GM23248 (cell line): ENCODE results near the gene CDON. TPM values are rescaled to one million over a fixed set of nuclear protein-coding genes. Genes with fewer than 3 reads are reported as not detected.

Experiments used
- DNase-seq: peaks from one replicate; pipeline ENCODE4 v3.0.0-alpha.2; 2015
- H2AFZ ChIP-seq: fragments of 200-600 bp; sonication (generic); 2 replicates; pipeline ENCODE4 v1.6.1; 2016; ENCODE audit warnings: antibody characterized with exemption
- H3F3A ChIP-seq: fragments of 200-600 bp; sonication (generic); 2 replicates; pipeline ENCODE4 v1.6.1; 2016; ENCODE audit warnings: mild to moderate bottlenecking, antibody characterized with exemption, mixed run types; ENCODE audit not compliant: insufficient read depth
- H3K27ac ChIP-seq: fragments of 200-600 bp; sonication (generic); 2 replicates; pipeline ENCODE4 v1.5.1; 2016; ENCODE audit warnings: mild to moderate bottlenecking
- H3K27me3 ChIP-seq: fragments of 200-600 bp; sonication (generic); replicated peaks from 2 replicates; pipeline ENCODE4 v1.6.1; 2016; ENCODE audit warnings: mild to moderate bottlenecking; ENCODE audit not compliant: insufficient read depth
- H3K36me3 ChIP-seq: fragments of 200-600 bp; sonication (generic); 2 replicates; pipeline ENCODE4 v1.6.1; 2016; ENCODE audit warnings: low read depth, mild to moderate bottlenecking
- H3K4me1 ChIP-seq: fragments of 200-600 bp; sonication (generic); 2 replicates; pipeline ENCODE4 v1.6.1; 2016; ENCODE audit warnings: mild to moderate bottlenecking; ENCODE audit not compliant: insufficient read depth
- H3K4me2 ChIP-seq: fragments of 200-600 bp; sonication (generic); one replicate; pipeline ENCODE4 v1.6.1; 2016; ENCODE audit warnings: mild to moderate bottlenecking; ENCODE audit not compliant: unreplicated experiment
- H3K4me3 ChIP-seq: fragments of 200-600 bp; sonication (generic); 2 replicates; pipeline ENCODE4 v1.5.1; 2016; ENCODE audit warnings: mild to moderate bottlenecking
- H3K79me2 ChIP-seq: fragments of 200-600 bp; sonication (generic); 2 replicates; pipeline ENCODE4 v1.6.1; 2016; ENCODE audit warnings: mild to moderate bottlenecking; ENCODE audit not compliant: insufficient read depth
- H3K9ac ChIP-seq: fragments of 200-600 bp; sonication (generic); 2 replicates; pipeline ENCODE4 v1.6.1; 2016; ENCODE audit warnings: mild to moderate bottlenecking
- H3K9me2 ChIP-seq: fragments of 200-600 bp; sonication (generic); 2 replicates; pipeline ENCODE4 v1.6.1; 2016; ENCODE audit warnings: mixed run types, mild to moderate bottlenecking, moderate library complexity; ENCODE audit not compliant: insufficient read depth
- H3K9me3 ChIP-seq: fragments of 200-600 bp; sonication (generic); one replicate; pipeline ENCODE4 v1.6.1; 2017; ENCODE audit warnings: low read depth
- H4K20me1 ChIP-seq: fragments of 200-600 bp; sonication (generic); 2 replicates; pipeline ENCODE4 v1.6.0; 2016; ENCODE audit not compliant: insufficient read depth
- EZH2 ChIP-seq: fragments of 200-600 bp; sonication (generic); IDR thresholded peaks from 2 replicates; pipeline ENCODE4 v1.6.1; 2018; ENCODE audit warnings: antibody characterized with exemption, mild to moderate bottlenecking; ENCODE audit not compliant: insufficient read depth, poor library complexity, severe bottlenecking
- EZH2phosphoT487 ChIP-seq: fragments of 200-600 bp; sonication (generic); IDR thresholded peaks from 2 replicates; pipeline ENCODE4 v1.6.1; 2018; ENCODE audit warnings: antibody characterized with exemption, moderate library complexity, mild to moderate bottlenecking, low read depth; ENCODE audit not compliant: insufficient read depth
- WGBS, 2 experiments: methylation state at CpG; one replicate each; pipeline ENCODE4 v1.1.6; 2015 to 2017; ENCODE audit warnings: low lambda C conversion rate in 2 of 2, low coverage in 1 of 2; ENCODE audit errors: missing lambda C conversion rate in 2 of 2; 5-methylcytosine and 5-hydroxymethylcytosine counted together
- in situ Hi-C: fragments of 300-500 bp; cut with MboI; formaldehyde crosslinking; loops from 2 replicates; pipeline ENCODE4 v1.15.0; 2020
- polyA plus RNA-seq: library from polyadenylated mRNA; unstranded; fragments of >200 nt; fragmentation: Nextera tagmentation; extraction: Ambion mirVana; gene quantifications from 2 replicates; pipeline ENCODE4 v1.2.1, GENCODE V29; 2016
- total RNA-seq: library from RNA; depleted of rRNA; stranded (reverse); fragments of >200 nt; shearing (Covaris generic); gene quantifications from 2 replicates; pipeline ENCODE4 v1.2.3, GENCODE V29; 2014

The CDON gene
- total and polyA plus RNA-seq, 2 experiments from 2014 or later: 2.2 to 10.3 TPM

- DNase-seq: no peak
- H3K9me3 ChIP-seq: no peaks in the 10 kb centered on the region
- TF ChIP-seq EZH2 (no peak), EZH2phosphoT487 (no peak)
- no peaks in the 10 kb centered on the region for H3K36me3 ChIP-seq
- H3K27me3 ChIP-seq: no peaks in the 10 kb centered on the region
- H3K9me2 ChIP-seq: no peaks in the 10 kb centered on the region
- no peaks in the 10 kb centered on the region for H4K20me1 ChIP-seq
- H3K27ac ChIP-seq: no peak overlapping the region
- no peak overlapping the region for H3K9ac ChIP-seq
- no peak overlapping the region for H2AFZ ChIP-seq
- WGBS, 2 experiments: 78 to 83% methylated on average over 9 to 11 of the region's 11 CpGs
- peaks cover 4% of the 10 kb centered on the region for H3F3A ChIP-seq
- H3K4me2 ChIP-seq: no peak overlapping the region
- in situ Hi-C loops: no loop called here
- H3K4me3 ChIP-seq: no peak overlapping the region
- peaks cover 15% of the 10 kb centered on the region for H3K4me1 ChIP-seq
- H3K79me2 ChIP-seq: no peaks in the 10 kb centered on the region
These were observed 43.0 kb upstream of the CDON start for GRCh38 chr11:126105748-126106080.

- no peak overlapping the region for H2AFZ ChIP-seq
- TF ChIP-seq EZH2phosphoT487 (no peak), EZH2 (no peak)
- peaks cover 11% of the 10 kb centered on the region for H3K4me1 ChIP-seq
- in situ Hi-C loops: no loop called here
- H3K9ac ChIP-seq: no peak overlapping the region
- H3K79me2 ChIP-seq: no peaks in the 10 kb centered on the region
- H3F3A ChIP-seq: no peaks in the 10 kb centered on the region; the same call in 1 of the 2 replicates
- H3K4me2 ChIP-seq: no peak overlapping the region
- no peaks in the 10 kb centered on the region for H4K20me1 ChIP-seq
- no peaks in the 10 kb centered on the region for H3K36me3 ChIP-seq
- no peak overlapping the region for H3K4me3 ChIP-seq
- 90 to 94% methylated on average over 14 of the region's 14 CpGs for WGBS, 2 experiments
- no peaks in the 10 kb centered on the region for H3K9me3 ChIP-seq
- H3K27ac ChIP-seq: no peak overlapping the region
- no peaks in the 10 kb centered on the region for H3K9me2 ChIP-seq
- H3K27me3 ChIP-seq: no peaks in the 10 kb centered on the region
- no peak for DNase-seq
These were observed 42.5 kb upstream of the CDON start for GRCh38 chr11:126105022-126105747.

- WGBS, 2 experiments: 66 to 68% methylated on average over 6 of the region's 6 CpGs
- no peaks in the 10 kb centered on the region for H3K36me3 ChIP-seq
- TF ChIP-seq EZH2phosphoT487: no peak
- no peak for TF ChIP-seq EZH2
- no peaks in the 10 kb centered on the region for H3F3A ChIP-seq
- no peaks in the 10 kb centered on the region for H3K9me3 ChIP-seq
- no peaks in the 10 kb centered on the region for H3K9me2 ChIP-seq
- no peaks in the 10 kb centered on the region for H4K20me1 ChIP-seq
- no peak overlapping the region for H3K4me2 ChIP-seq
- no peak overlapping the region for H2AFZ ChIP-seq
- no peaks in the 10 kb centered on the region for H3K27me3 ChIP-seq
- H3K79me2 ChIP-seq: no peaks in the 10 kb centered on the region
- H3K4me3 ChIP-seq: no peak overlapping the region
- peaks cover 11% of the 10 kb centered on the region for H3K4me1 ChIP-seq
- no peak for DNase-seq
- H3K9ac ChIP-seq: no peak overlapping the region
- in situ Hi-C loops: no loop called here
- H3K27ac ChIP-seq: no peak overlapping the region
These were observed 41.8 kb upstream of the CDON start for GRCh38 chr11:126104420-126104819.

- no peak overlapping the region for H3K4me2 ChIP-seq
- in situ Hi-C loops: no loop called here
- TF ChIP-seq EZH2phosphoT487 (no peak), EZH2 (no peak)
- WGBS, 2 experiments: 69 to 76% methylated on average over 5 of the region's 5 CpGs
- DNase-seq: no peak
- no peaks in the 10 kb centered on the region for H3F3A ChIP-seq
- H3K4me1 ChIP-seq: peaks cover 11% of the 10 kb centered on the region; the same call in 1 of the 2 replicates
- no peaks in the 10 kb centered on the region for H3K36me3 ChIP-seq
- H4K20me1 ChIP-seq: no peaks in the 10 kb centered on the region
- H3K9me2 ChIP-seq: no peaks in the 10 kb centered on the region
- no peaks in the 10 kb centered on the region for H3K79me2 ChIP-seq
- H3K4me3 ChIP-seq: no peak overlapping the region
- no peaks in the 10 kb centered on the region for H3K9me3 ChIP-seq
- no peak overlapping the region for H3K9ac ChIP-seq
- no peak overlapping the region for H3K27ac ChIP-seq
- H2AFZ ChIP-seq: no peak overlapping the region
- H3K27me3 ChIP-seq: no peaks in the 10 kb centered on the region
These were observed 40.5 kb upstream of the CDON start for GRCh38 chr11:126103150-126103549.
